Measurements from ENCODE around the gene PLXDC2.
A peak's percentile ranks its signal among the peaks of the same experiment; 100 is the strongest.

PLXDC2 gene

DNA sequence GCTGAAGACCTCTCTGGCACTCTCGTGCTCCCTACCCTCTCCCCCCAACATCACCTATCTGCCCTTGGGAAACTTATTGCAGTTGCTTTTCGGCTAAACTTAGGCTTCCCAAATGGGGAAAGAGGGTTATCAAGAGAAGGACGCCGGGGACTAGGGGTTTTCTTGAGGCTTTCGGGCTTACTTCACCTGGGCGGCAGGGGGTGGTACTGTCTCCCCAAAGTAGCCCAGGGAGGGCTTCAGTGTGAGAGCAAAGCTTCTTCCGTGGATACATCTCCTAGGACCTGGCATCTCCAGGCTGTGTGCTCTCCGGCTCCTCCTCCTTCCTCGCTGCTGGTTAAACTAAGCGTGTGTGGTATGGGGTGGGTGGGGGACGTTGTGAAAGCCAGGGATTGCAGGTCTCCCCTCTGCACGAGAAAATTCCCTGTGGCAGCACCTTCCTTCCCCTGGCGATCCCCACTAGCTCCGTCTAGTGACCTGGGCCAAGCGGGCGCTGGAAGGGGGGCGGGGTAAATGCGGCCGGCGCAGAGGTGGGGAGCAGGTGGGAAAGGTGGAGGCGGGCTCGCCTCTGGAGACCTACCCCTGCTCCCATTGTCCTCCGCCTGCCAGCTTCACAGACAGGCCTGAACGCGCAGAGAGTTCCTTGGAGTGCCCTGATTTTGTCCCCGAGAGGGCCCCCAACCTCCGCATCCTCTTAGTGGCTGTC is 1.1 kb downstream of the PLXDC2 start:
- DNase-seq, result no peak

- no peak for DNase-seq
Observed at GRCh38 chr10:19818876-19819275, 2.6 kb downstream of the PLXDC2 start.

DNA sequence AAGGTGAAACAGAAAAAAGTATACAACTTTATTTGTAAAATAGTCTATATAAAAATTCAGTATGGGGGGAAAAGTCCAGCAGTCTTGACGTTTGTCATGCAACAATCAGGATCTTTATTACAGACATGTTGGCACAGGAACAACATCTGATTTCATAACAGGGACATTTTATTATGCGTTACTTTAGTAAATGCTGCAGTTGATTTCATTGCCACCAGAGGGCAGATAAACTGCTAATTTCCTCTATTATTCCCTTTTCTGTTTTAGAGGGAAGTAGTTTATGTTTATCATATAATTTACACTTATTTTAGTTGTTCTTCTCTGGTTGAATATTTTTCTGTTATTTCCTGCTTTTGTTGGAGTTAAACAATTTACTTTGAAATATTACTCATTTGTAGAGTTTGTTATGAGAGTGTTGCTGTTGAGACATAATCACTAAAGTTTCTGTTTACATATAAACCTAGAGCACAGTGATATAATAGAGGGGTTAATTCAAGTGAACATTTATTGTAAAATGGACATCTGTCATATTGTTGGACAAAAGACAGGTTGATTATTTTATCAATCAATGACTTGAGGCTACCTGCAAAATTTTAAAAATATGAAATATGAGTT is 3.3 kb downstream of the PLXDC2 start:
- peak; percentile 27 for DNase-seq

DNA sequence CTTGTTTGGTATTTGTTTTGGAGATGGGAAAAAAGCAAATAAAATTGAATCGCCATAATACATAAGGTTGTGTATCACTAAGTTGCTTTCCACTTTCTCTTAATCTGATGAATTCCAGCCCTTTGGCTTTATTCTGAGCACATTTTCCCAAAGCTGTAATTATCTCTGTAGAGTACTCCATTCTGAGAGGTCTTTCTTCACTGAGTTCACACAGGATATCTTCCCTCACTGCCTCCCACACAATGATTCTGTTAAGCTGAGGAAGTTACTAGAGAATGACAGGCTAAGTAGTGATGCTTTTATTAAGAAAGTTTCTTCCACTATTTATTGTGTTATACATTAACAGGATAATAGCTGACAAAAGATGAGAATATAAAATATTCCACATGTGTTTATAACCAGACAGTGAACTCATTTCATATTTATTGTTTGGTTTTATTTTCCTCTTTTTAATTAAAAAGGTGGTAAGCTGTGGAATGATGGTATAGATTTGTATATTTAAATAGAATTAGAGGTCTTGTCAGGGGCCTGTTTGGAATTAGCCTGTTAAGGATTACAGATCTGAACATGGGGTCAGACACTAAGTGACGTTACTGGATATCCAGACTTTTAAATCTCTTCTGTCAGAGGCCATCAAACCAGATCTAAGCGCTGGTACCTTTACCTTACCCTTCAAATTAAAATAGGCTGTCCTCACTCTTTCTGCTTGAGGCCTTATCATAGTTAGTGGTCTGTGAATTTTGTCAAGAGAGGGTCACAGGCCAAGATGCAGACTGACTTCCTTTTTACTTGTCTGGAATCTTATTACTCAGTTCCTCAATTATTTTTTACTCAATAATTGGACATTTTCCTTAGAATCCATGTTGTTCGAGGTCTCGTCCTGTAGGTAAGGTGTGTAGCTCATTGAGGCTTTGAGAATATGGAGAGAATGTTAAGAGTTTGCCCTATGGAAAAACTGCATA is 8.4 kb downstream of the PLXDC2 start:
- no peak for DNase-seq

GRCh38 chr10:19825700-19826099 is 9.5 kb downstream of the PLXDC2 start:
- DNase-seq, result no peak

DNA sequence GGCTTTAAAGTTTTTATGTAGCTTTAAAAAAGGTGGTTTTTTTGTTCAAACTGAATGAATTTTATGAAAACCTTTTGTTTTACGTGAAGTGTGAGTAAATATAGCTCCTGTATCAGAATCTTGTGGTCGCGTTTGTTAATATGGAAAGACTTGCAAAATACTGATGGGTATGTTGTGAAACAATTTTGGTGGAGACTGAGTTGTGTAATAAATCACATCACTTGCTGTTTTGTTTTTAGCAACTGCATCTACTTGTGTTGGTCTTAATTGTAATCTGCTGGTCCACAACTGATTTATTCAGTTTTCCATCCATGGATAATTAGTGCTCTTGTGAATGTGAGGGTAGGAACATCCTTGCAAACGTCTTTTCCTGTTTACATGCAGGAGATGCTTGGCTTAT is 10.5 kb downstream of the PLXDC2 start:
- no peak for DNase-seq

DNA sequence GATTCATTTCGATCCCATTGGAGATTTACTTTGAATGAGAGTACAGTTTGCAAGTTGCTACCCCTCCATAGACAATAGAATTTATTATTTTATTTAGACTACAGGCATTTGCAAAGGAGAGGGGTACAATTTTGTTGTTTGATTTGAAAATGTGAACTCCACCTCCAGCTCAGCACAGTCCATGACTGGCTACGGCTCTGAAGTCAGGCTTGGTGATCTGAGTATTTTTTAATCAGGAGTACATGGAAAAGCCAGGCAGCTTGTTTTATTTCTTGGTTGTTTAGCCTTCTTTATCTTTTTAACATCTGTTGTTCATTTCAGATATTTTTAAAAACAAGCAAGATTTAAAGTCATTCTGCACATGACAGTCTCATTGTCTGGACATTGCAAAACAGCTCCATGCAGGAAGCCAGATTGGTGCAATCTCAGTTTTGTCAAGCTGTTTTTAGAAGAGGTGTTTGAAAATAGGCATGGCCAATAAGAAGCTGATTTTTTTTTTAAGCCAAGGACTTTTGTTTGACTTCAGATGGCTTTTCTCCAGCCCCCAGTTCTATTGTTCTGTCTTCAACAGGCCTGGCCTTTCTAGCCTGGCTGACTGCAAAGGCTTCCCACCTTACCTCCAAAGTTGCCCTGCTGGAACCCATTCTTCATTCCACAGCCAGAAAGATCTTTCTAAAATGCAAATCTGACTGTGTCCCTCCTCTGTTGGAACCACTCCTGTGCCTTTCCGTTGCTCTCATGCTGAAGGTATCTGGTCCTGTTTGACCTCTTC is 12.2 kb downstream of the PLXDC2 start:
- DNase-seq, result no peak

GRCh38 chr10:19832699-19833098 is 16.5 kb downstream of the PLXDC2 start:
- DNase-seq, result no peak

GRCh38 chr10:19833170-19833824 is 17.1 kb downstream of the PLXDC2 start:
- no peak for DNase-seq

GRCh38 chr10:19835952-19836351 is 19.7 kb downstream of the PLXDC2 start:
- DNase-seq, result no peak

DNA sequence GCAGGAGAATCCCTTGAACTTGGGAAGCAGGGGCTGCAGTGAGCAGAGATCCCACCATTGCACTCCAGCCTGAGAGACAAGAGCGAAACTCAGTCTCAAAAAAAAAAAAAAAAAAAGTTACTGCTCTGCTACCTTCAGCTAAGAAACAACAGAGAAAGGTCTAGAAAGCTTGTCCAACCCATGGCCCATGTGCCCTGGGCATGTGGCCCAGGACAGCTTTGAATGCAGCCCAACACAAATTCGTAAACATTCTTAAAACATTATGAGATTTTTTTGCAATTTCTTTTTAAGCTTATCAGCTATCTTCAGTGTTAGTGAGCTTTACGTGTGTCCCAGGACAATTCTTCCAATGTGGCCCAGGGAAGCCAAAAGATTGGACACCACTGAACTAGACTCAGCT is 22.9 kb downstream of the PLXDC2 start:
- no peak for DNase-seq

- DNase-seq, result no peak
Observed at GRCh38 chr10:19839552-19839951, 23.3 kb downstream of the PLXDC2 start.

- DNase-seq, result no peak
Observed at GRCh38 chr10:19840776-19841175, 24.5 kb downstream of the PLXDC2 start.

DNA sequence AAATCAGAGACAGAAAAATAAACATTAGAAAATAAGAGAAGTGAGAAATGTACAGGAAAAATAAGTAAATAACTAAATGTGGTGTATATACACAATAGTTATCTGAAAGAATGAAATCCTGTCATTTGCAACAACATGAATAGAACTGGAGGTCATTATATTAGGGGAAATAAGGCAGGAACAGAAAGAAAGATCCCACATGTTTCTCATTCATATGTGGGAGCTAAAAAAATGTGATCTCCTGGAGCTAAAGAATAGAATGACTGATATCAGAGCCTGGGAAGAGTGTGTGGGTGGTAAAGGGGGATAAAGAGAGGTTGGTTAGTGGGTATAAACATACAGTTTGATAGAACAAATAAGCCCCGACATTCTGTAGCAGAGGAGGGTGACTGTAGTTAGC is 27.3 kb downstream of the PLXDC2 start:
- no peak for DNase-seq

DNA sequence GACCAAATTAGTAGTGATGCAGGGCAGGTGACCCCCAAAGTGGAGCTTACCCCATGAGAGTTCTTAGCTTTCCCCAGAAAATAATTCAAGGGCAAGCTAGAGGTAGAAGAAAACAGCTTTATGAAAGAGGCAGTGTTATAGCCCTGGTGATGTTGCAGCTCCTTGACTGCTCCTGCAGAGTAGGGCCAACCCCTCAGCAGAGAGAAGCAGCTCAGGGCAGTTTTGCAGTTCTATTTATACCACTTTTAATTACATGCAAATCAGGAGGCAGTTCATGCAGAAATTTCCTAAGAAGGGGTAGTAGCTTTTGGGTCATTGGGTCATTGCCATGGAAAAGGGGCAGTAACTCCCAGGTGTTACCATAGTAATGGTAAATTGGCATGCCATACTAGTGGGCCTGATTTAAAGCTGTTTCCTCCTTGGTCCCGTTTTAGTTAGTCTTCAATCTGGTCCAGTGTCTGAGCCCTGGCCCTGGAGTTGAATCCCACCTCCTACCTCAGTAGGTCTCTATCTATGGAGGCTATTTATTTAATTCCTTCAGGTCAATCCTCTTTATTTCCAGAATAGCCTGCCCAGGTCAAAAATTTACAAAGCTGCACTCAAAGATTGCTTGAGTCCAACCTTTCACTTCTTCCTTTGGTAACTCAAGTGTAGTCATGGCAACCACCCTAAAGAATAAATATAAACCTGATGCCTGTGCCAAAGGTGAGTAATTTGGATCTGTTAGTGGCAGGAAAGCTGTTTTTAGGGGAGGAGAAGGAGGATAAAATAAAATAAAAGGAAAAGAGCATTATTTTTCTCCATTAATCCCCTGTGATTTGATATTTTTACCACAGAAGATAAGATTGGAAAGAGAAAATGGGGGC is 29.5 kb downstream of the PLXDC2 start:
- no peak for DNase-seq

GRCh38 chr10:19847321-19847720 is 31.1 kb downstream of the PLXDC2 start:
- no peak for DNase-seq

- DNase-seq, result no peak
Observed at GRCh38 chr10:19848226-19848985, 32.2 kb downstream of the PLXDC2 start.

DNA sequence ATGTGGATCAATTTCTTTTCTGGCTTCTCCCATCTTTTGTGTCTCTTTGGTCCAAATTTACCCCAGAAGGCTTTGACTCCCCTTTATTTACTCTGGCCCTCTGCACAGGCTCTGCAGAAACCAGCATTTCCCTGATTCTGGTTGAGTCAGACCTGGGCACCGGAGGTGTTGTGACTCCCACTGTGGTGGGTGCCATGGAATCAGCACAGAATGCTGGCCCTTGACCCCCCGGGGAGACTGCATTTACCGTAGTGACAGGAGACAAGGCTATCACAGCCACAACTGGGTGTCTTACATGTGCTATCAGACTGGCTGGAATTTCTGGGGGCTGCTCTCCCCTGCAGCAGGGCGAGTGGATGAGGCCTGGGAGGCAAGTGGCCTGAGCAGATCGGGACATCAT is 37.6 kb downstream of the PLXDC2 start:
- DNase-seq, result no peak

- no peak for DNase-seq
Observed at GRCh38 chr10:19857876-19858275, 41.6 kb downstream of the PLXDC2 start.

GRCh38 chr10:19860107-19860506 is 43.9 kb downstream of the PLXDC2 start:
- DNase-seq, result no peak

Data from activated CD4-positive, alpha-beta T cell treated with anti-CD3 and anti-CD28 coated beads, Interleukin-2, amount 50 U/mL, for 16 hours (primary cell).